ENCODE results near the gene STK10. TPM values are rescaled to one million over a fixed set of nuclear protein-coding genes. Genes with fewer than 3 reads are reported as not detected.

The STK10 gene
- total and polyA plus RNA-seq, 5 donors, result 6.1 to 15.7 (median 11.0) TPM

DNA sequence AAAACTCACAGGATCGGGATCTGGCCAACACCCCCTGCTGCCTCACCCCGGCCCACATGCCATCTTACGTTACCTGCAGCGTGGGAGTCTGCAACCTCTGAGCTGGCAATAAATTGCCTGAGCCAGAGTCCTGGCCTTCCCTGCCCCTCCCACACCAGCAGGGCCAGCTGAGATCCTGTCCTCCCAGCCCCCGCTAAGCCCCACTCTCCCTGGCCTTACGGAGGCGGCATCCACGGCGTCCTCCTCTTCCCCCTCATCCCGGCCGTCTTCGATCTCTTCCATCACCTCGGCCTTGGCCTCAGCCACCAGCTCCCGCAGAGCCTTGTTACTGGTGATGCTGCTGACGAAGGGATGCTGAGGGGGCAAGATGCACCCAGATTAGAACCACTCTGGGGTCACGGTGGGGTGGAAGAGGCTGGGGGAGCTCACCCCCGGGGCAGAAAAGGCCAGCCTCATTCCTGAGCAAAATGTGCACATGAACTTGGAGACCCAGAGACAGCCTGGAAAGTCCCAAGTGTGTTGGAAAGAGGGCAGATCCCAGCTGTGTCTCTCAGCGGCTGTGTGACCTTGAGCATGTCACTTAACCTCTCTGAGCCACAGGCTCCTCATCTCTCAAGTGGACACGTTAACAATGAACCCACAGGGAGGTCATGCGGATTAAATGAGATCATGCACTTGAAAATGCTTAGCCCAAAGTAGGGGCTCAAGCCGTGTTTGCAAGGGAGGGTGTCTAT lies 91.7 kb downstream of the STK10 start:
- WGBS, result 82% methylated on average over 21 of the region's 21 CpGs
- no peaks in the 10 kb centered on the region for H3K27me3 ChIP-seq (ENCODE audit: control insufficient read depth, insufficient read depth)
- intact Hi-C loops (cut with DNase I), result no loop called here
- no peak overlapping the region for H3K4me3 ChIP-seq (ENCODE audit: low read length)
- peak in 1 of 3 donors; percentile 41 for DNase-seq
- H3K27ac ChIP-seq (ENCODE audit: low read length), result no peak overlapping the region
- no peak for ATAC-seq
- no peaks in the 10 kb centered on the region for H3K9me3 ChIP-seq (ENCODE audit: control insufficient read depth, low read length)
- H3K4me1 ChIP-seq (ENCODE audit: control insufficient read depth, insufficient read depth, low read length), result peaks cover 2% of the 10 kb centered on the region

DNA sequence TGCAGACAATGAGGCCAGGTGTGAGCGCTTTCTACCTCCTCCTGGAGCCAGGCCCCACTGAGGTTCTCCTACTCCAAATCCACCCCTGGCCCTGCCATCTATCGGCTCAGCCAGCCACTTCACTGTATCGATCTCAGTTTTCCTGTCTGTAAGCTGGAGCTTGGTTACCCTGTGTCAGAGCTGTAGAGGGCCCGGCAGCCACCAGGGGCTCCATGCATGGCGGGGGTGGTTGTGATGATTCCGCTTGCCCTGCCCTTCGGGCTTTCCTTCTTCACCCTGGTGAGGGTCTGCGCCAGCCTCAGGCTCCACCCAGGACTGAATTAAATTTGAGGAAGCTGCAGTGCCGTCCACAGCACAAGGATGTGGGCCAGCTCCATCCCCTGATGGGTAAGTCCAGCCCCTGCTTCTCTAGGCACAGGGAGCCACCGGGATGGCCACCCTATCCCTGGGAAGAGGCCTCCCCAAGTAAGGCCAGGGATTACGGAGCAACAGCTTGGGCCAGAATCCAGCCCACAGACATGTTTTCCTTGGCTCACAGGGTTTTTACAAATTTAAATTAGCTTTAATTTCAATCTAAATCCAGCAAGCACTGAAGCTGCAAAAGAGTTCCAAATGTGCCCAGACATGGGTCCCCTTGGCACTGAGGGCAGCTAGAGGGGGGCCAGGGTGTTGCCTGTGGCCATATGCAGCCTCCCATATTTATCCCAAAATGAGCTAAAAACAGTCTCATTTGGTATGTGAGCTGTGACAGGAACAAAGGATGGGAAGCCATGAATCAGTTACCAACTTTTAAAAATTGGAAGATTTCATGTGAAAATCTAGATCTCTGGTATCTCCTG lies 92.4 kb downstream of the STK10 start:
- Histone ChIP-seq H3K9me3 (ENCODE audit: control insufficient read depth, low read length) (no peaks in the 10 kb centered on the region), H3K4me1 (ENCODE audit: control insufficient read depth, insufficient read depth, low read length) (peaks cover 2% of the 10 kb centered on the region), H3K4me3 (ENCODE audit: low read length) (no peak overlapping the region), H3K27ac (ENCODE audit: low read length) (no peak overlapping the region), H3K27me3 (ENCODE audit: control insufficient read depth, insufficient read depth) (no peaks in the 10 kb centered on the region)
- ATAC-seq, result peak in 1 of 2 donors; percentile 32
- intact Hi-C loops (cut with DNase I), result no loop called here
- peak in 1 of 3 donors; percentile 56 for DNase-seq
- 81% methylated on average over 11 of the region's 11 CpGs for WGBS

DNA sequence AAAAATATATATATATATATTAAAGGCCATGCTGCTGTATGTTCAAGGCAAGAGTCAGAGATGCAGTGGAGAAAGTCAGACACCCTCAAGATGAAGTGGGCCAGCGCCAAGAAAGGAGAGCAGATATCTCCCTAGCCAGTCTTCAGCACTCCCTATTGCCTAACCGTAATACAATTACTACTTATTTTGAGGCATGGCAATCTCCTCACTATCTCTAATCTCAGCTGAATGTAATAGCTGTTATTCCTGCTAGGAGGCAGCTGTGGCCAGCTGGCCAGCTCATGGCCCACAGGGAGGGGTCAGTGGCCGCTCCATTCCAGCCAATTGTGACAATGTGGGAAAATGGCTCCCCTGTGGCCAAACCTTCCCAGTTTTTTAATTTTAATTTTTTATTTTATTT lies 94.1 kb downstream of the STK10 start:
- peak; percentile 71 to 92 (median 87) for DNase-seq
- ATAC-seq, result peak; percentile 81 to 87
- 72% methylated on average over 3 of the region's 3 CpGs for WGBS
- H3K4me3 ChIP-seq (ENCODE audit: low read length), result no peak overlapping the region
- H3K9me3 ChIP-seq (ENCODE audit: control insufficient read depth, low read length), result no peaks in the 10 kb centered on the region
- intact Hi-C loops (cut with DNase I), result no loop called here
- H3K27me3 ChIP-seq (ENCODE audit: control insufficient read depth, insufficient read depth), result no peaks in the 10 kb centered on the region
- no peak overlapping the region for H3K27ac ChIP-seq (ENCODE audit: low read length)
- H3K4me1 ChIP-seq (ENCODE audit: control insufficient read depth, insufficient read depth, low read length), result peaks cover 2% of the 10 kb centered on the region

DNA sequence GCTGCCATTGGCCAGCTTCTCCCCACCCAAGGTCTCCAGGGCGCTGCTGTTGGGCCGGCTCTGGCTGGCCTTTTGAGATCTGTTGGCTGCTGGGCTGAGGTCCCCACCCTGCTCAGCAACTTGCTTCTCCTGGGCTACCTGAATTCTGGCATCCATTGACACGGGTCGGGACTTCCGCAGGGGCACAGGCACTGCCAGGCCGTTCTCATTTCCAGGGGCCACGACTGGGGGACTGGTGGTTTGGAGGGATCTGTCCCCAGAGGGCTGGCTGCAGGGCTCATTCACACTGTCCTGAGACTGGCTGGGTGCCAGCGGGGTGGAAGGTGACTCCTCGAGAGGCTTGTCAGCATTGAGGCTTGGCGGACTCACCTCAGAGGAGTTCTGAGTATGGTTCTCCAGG lies 94.5 kb downstream of the STK10 start:
- Histone ChIP-seq H3K27ac (ENCODE audit: low read length) (no peak overlapping the region), H3K27me3 (ENCODE audit: control insufficient read depth, insufficient read depth) (no peaks in the 10 kb centered on the region), H3K4me3 (ENCODE audit: low read length) (no peak overlapping the region), H3K4me1 (ENCODE audit: control insufficient read depth, insufficient read depth, low read length) (peaks cover 2% of the 10 kb centered on the region), H3K9me3 (ENCODE audit: control insufficient read depth, low read length) (no peaks in the 10 kb centered on the region)
- WGBS, result 77% methylated on average over 10 of the region's 10 CpGs
- ATAC-seq (peak; percentile 9 to 32), DNase-seq (peak in 2 of 3 donors; percentile 75 to 80)
- intact Hi-C loops (cut with DNase I), result no loop called here

DNA sequence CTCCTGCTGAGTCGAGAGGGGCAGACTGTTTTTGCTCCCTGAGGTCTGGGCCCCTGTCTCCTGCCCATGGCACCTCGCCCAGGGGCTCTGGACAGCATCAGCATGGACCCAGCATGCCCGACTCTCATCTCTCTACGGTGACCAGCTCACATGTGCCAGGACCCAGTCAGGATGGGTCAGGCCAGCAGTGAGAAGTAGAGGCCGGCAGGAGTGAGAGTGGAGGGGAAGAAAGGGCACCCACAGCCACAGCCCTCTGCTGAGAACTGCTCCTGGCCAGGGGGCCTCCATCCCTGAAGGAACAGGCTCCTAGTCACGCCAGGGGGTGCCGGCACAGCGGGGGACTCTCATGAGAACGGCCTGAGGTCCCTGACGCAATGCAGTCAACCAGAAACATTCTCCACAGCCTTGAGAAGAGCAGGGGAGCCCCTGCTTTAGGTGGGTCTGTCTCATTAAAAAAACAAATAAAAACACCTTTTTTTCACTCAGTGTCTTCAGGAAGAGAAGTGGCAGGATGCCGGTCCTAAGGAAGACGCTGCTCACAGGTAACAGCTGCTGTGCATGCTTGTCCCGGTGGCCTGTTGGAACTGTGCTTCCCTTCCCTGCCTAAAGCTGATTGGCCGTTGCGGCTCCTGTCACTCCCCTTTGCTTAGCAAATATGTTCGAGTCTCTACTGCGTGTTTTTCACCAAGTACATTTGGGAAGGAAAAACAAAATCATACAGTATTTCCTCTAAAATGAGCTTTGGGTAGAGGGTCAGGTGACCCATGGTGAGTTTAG lies 95.9 kb downstream of the STK10 start:
- Histone ChIP-seq H3K9me3 (ENCODE audit: control insufficient read depth, low read length) (no peaks in the 10 kb centered on the region), H3K4me1 (ENCODE audit: control insufficient read depth, insufficient read depth, low read length) (peaks cover 2% of the 10 kb centered on the region), H3K4me3 (ENCODE audit: low read length) (no peak overlapping the region), H3K27ac (ENCODE audit: low read length) (no peak overlapping the region), H3K27me3 (ENCODE audit: control insufficient read depth, insufficient read depth) (no peaks in the 10 kb centered on the region)
- ATAC-seq, result no peak
- DNase-seq, result peak in 1 of 3 donors; percentile 32
- 93% methylated on average over 17 of the region's 17 CpGs for WGBS
- intact Hi-C loops (cut with DNase I), result no loop called here

DNA sequence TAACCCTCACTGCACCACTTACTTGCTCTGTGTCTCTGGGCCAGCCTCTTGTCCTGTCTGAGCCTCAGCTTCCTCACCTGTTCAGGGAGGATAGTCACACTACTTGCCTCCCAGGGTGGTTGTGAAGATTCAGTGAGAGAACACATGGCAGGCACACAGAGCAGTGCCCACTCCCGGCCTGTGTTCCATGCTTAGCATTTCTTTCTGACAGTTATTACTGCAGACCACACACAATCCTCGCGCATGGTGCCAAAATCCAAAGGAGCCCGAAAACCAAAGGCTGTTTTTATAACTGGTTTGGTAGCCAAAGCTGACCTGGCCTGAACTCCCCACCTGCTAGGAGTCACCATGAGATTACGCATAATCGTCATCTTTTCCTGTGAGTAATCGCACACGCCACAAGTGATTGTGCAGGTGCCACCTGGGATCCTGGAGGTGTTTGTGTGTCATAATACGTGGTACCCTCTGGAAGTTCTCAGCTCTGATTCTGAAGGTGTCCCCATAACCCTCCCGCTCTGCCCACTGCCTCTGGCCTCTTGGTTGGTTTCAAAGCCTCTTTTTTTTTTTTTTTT lies 97.0 kb downstream of the STK10 start:
- Histone ChIP-seq H3K4me1 (ENCODE audit: control insufficient read depth, insufficient read depth, low read length) (peaks cover 2% of the 10 kb centered on the region), H3K9me3 (ENCODE audit: control insufficient read depth, low read length) (no peaks in the 10 kb centered on the region), H3K4me3 (ENCODE audit: low read length) (no peak overlapping the region), H3K27me3 (ENCODE audit: control insufficient read depth, insufficient read depth) (no peaks in the 10 kb centered on the region), H3K27ac (ENCODE audit: low read length) (no peak overlapping the region)
- ATAC-seq (no peak), DNase-seq (peak in 1 of 3 donors; percentile 14)
- intact Hi-C loops (cut with DNase I), result no loop called here
- 95% methylated on average over 10 of the region's 10 CpGs for WGBS

DNA sequence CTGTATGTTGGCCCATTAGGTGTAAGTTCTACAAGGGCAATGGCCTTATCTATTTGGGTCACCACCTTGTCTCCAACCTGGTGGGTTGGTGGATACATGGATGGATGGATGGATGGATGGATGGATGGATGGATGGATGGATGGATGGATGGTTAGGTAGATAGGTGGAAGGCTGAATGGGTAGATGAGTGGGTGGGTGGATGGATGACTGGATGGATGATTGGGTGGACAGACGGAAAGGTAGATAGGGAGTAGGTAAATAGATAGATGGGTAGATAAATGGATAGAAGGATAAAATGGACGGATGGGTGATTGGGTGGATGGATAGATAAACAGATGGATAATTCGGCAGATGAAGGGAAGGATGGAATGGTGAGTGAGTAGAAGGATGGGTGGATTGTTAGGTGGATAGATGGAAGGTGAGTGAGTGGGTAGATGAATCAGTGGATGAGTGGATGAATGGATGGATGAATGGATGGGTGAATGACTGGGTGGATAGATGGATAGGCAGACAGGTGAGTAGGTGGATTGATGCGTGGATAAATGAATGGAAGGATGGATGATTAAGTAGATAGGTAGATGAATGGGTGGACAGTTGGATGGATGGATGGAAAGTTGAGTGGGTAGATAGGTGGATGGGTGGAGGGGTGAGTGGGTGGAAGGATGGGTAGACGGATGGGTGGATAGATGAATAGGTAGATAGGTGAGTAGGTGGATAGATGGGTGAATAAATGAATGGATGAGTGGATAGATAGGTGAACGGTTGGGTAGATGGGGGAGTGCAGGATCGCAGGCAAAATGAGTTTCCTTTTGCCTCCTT lies 98.5 kb downstream of the STK10 start:
- H3K4me1 ChIP-seq (ENCODE audit: control insufficient read depth, insufficient read depth, low read length), result peaks cover 2% of the 10 kb centered on the region
- no peaks in the 10 kb centered on the region for H3K9me3 ChIP-seq (ENCODE audit: control insufficient read depth, low read length)
- ATAC-seq (no peak), DNase-seq (no peak)
- intact Hi-C loops (cut with DNase I), result no loop called here
- 95% methylated on average over 7 of the region's 7 CpGs for WGBS
- H3K27ac ChIP-seq (ENCODE audit: low read length), result no peak overlapping the region
- H3K27me3 ChIP-seq (ENCODE audit: control insufficient read depth, insufficient read depth), result no peaks in the 10 kb centered on the region
- no peak overlapping the region for H3K4me3 ChIP-seq (ENCODE audit: low read length)

DNA sequence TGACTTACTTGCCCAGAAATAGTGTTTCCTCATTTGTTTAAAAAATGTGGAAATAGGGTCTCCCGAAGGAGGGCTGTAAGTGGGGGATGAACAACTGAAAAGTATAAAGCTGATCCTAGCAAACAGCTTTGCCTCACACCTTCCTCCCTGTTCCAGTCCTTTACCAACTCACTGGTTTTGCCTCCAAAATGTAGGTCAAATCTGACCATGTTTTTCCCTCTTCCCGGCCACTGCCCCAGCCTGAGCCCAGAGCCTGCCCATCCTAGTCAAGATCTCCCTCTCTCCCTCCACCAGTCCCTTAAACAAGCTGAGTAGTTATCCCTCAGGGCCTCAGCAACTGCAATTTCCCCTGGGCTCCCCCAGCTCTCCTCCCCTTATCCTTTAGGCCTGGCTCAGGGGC lies 99.2 kb downstream of the STK10 start:
- Histone ChIP-seq H3K9me3 (ENCODE audit: control insufficient read depth, low read length) (no peaks in the 10 kb centered on the region), H3K4me1 (ENCODE audit: control insufficient read depth, insufficient read depth, low read length) (peaks cover 2% of the 10 kb centered on the region), H3K4me3 (ENCODE audit: low read length) (no peak overlapping the region), H3K27me3 (ENCODE audit: control insufficient read depth, insufficient read depth) (no peaks in the 10 kb centered on the region), H3K27ac (ENCODE audit: low read length) (no peak overlapping the region)
- DNase-seq, result peak in 1 of 3 donors; percentile 25
- intact Hi-C loops (cut with DNase I), result no loop called here
- WGBS, result 90% methylated on average over 2 of the region's 2 CpGs
- ATAC-seq, result no peak

DNA sequence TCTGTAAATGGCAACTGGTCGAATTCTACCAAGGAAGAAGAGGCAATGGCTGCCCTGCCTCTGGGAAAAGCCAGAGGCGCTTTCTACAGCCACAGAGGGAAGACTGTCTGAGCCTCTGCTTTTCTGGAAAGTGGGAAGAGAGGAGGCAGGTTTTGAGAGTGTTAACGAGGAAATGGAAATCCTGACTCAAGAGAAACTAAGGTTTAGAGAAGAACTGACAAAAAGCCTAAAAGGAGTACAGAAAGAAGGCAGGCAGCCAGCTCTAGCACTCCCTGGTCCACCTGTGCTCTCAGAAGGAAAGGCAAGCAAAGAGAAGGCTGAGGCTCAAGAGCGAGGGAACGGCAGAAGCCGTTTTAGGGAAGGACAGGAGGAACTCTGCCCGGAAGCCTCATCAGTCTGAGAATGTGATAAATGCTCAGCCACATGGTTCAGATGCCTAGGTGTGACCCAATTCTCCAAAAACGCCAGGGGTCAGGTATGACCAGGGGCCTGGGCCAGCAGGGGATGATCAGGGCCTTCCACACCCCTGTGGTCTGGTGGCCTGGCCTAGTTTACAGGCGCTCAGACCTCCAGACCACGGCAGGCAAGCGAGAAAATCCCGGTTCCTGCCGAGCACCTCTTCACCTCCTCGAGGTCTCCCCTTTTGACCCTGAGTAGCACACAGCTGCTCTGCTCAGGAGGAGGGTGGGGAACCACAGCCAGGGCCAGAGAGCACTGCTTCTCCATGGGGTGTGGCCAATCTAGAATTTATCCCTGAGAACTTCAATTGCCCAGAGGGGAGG lies 101.6 kb downstream of the STK10 start:
- no peaks in the 10 kb centered on the region for H3K9me3 ChIP-seq (ENCODE audit: control insufficient read depth, low read length)
- intact Hi-C loops (cut with DNase I), result no loop called here
- H3K4me3 ChIP-seq (ENCODE audit: low read length), result no peak overlapping the region
- no peak overlapping the region for H3K27ac ChIP-seq (ENCODE audit: low read length)
- no peaks in the 10 kb centered on the region for H3K27me3 ChIP-seq (ENCODE audit: control insufficient read depth, insufficient read depth)
- H3K4me1 ChIP-seq (ENCODE audit: control insufficient read depth, insufficient read depth, low read length), result no peaks in the 10 kb centered on the region
- 87% methylated on average over 14 of the region's 14 CpGs for WGBS
- ATAC-seq (no peak), DNase-seq (no peak)

Measured in right cardiac atrium (tissue), 5 donors.